SK-N-SH (cell line): ENCODE measurements around the gene ZNF33A. TPM values are rescaled to one million over a fixed set of nuclear protein-coding genes. Genes with fewer than 3 reads are reported as not detected.
"Not testable (repeated sequence)": the region's sequence is repeated elsewhere in the genome, so short reads cannot be mapped to it uniquely, and the experiment has no call there.

ENCODE experiments used
- CTCF ChIA-PET: fragments of 300-600, 350-600 bp; formaldehyde crosslinking; extraction: SDS; loops from one replicate; lab custom pipeline; 2021; lab: Yijun Ruan, JAX
- POLR2A ChIA-PET: fragments of 350-600 bp; sonication (Branson Sonifier 250); formaldehyde crosslinking; extraction: SDS; loops from one replicate; lab custom pipeline; 2020; ENCODE audit warnings: antibody characterized with exemption, inconsistent platforms; lab: Yijun Ruan, JAX
- DNase-seq: peaks from one replicate; pipeline ENCODE4 v3.0.0; 2012
- H2AFZ ChIP-seq: fragments of 200-600 bp; sonication (generic); 2 replicates; pipeline ENCODE4 v1.8.1; 2016; ENCODE audit warnings: antibody characterized with exemption, mild to moderate bottlenecking, low read depth
- H3F3A ChIP-seq: fragments of 200-600 bp; sonication (generic); replicated peaks from 2 replicates; pipeline ENCODE3; 2016; ENCODE audit warnings: antibody characterized with exemption, mild to moderate bottlenecking; ENCODE audit not compliant: insufficient read depth
- H3K27ac ChIP-seq, 2 experiments: fragments of 200-500 bp in 1 of 2; fragments of 200-600 bp in 1 of 2; sonication (Bioruptor generic) in 1 of 2; sonication (generic), shearing (Covaris generic) in 1 of 2; 2 replicates each; pipeline versions ENCODE4 v1.5.1 to v1.6.1; 2014 to 2016; ENCODE audit warnings: low read depth in 2 of 2, inconsistent platforms in 1 of 2, low read length in 1 of 2, mild to moderate bottlenecking in 1 of 2, mixed read lengths in 1 of 2
- H3K27me3 ChIP-seq: fragments of 200-600 bp; sonication (generic), shearing (Covaris generic); 2 replicates; pipeline ENCODE4 v1.6.1; 2016; ENCODE audit warnings: mixed run types; ENCODE audit not compliant: insufficient read depth
- H3K36me3 ChIP-seq, 2 experiments: fragments of 200-500 bp in 1 of 2; fragments of 200-600 bp in 1 of 2; sonication (Bioruptor generic) in 1 of 2; sonication (generic) in 1 of 2; replicated peaks in 1 of 2; 2 replicates each; pipeline versions ENCODE3 to v1.5.1; 2014 to 2016; ENCODE audit warnings: low read length in 1 of 2, mild to moderate bottlenecking in 1 of 2; ENCODE audit not compliant: insufficient read depth in 2 of 2, control insufficient read depth in 1 of 2
- H3K4me1 ChIP-seq, 2 experiments: fragments of 200-500 bp in 1 of 2; fragments of 200-600 bp in 1 of 2; sonication (Bioruptor generic) in 1 of 2; sonication (generic), shearing (Covaris generic) in 1 of 2; 2 replicates each; pipeline versions ENCODE4 v1.5.1 to v1.6.1; 2014 to 2016; ENCODE audit warnings: low read depth in 1 of 2, low read length in 1 of 2, mixed run types in 1 of 2; ENCODE audit not compliant: insufficient read depth in 2 of 2, control insufficient read depth in 1 of 2
- H3K4me2 ChIP-seq: fragments of 200-600 bp; sonication (generic), shearing (Covaris generic); 2 replicates; pipeline ENCODE4 v1.6.1; 2017; ENCODE audit warnings: mixed run types
- H3K4me3 ChIP-seq, 2 experiments: fragments of 200-500 bp in 1 of 2; fragments of 200-600 bp in 1 of 2; sonication (Bioruptor generic) in 1 of 2; sonication (generic), shearing (Covaris generic) in 1 of 2; 2 replicates each; pipeline versions ENCODE4 v1.5.1 to v1.8.1; 2014 to 2016; ENCODE audit warnings: low read depth in 2 of 2, inconsistent platforms in 1 of 2, low read length in 1 of 2, mild to moderate bottlenecking in 1 of 2, mixed read lengths in 1 of 2, moderate library complexity in 1 of 2
- H3K79me2 ChIP-seq: fragments of 200-600 bp; sonication (generic); 2 replicates; pipeline ENCODE4 v1.8.1; 2017; ENCODE audit warnings: mild to moderate bottlenecking; ENCODE audit not compliant: insufficient read depth
- H3K9ac ChIP-seq: fragments of 200-600 bp; sonication (generic); 2 replicates; pipeline ENCODE4 v1.6.1; 2017; ENCODE audit warnings: mixed run types
- H3K9me2 ChIP-seq: fragments of 200-600 bp; sonication (generic); 2 replicates; pipeline ENCODE4 v1.6.1; 2017; ENCODE audit warnings: mixed run types
- H3K9me3 ChIP-seq: fragments of 200-600 bp; sonication (generic); 2 replicates; pipeline ENCODE4 v1.6.1; 2017; ENCODE audit warnings: mixed run types, mild to moderate bottlenecking, moderate library complexity
- H4K20me1 ChIP-seq: fragments of 200-600 bp; sonication (generic); 2 replicates; pipeline ENCODE4 v1.6.1; 2017; ENCODE audit warnings: mild to moderate bottlenecking, mixed run types; ENCODE audit not compliant: insufficient read depth
- CHD2 ChIP-seq: fragments of 150-350 bp; IDR thresholded peaks from 2 replicates; pipeline ENCODE4 v1.6.1; 2018; ENCODE audit warnings: low read length; ENCODE audit not compliant: partially characterized antibody
- EP300 ChIP-seq, 2 experiments: IDR thresholded peaks; 2 replicates each; pipeline versions ENCODE4 v1.4.0 to v1.6.1; 2012; ENCODE audit warnings: borderline replicate concordance in 1 of 2, low read depth in 1 of 2, low read length in 1 of 2
- FOXJ3 ChIP-seq: sonication (generic); formaldehyde crosslinking; IDR thresholded peaks from 2 replicates; pipeline ENCODE4 v1.5.1; 2020; ENCODE audit warnings: mild to moderate bottlenecking, missing genetic modification reagents
- GATA2 ChIP-seq: sonication (generic); formaldehyde crosslinking; IDR thresholded peaks from 2 replicates; pipeline ENCODE4 v1.5.0; 2020; ENCODE audit warnings: mild to moderate bottlenecking, missing genetic modification reagents
- JUND ChIP-seq: IDR thresholded peaks from 2 replicates; pipeline ENCODE4 v1.4.0; 2012
- MXI1 ChIP-seq: IDR thresholded peaks from 2 replicates; pipeline ENCODE4 v1.6.1; 2012; ENCODE audit warnings: mild to moderate bottlenecking, low read depth, low read length, improper control_type of control experiment
- NFIC ChIP-seq: IDR thresholded peaks from 2 replicates; pipeline ENCODE4 v1.4.0; 2012; ENCODE audit warnings: borderline replicate concordance
- RCOR1 ChIP-seq: fragments of 150-350 bp; IDR thresholded peaks from 2 replicates; pipeline ENCODE4 v1.6.1; 2017; ENCODE audit warnings: antibody characterized with exemption, low read length
- RXRA ChIP-seq: IDR thresholded peaks from 2 replicates; pipeline ENCODE4 v1.4.0; 2012; ENCODE audit warnings: low read depth, mild to moderate bottlenecking, borderline replicate concordance
- SIN3A ChIP-seq: IDR thresholded peaks from 2 replicates; pipeline ENCODE4 v1.6.1; 2012; ENCODE audit warnings: low read depth, mild to moderate bottlenecking, low read length, moderate library complexity, borderline replicate concordance
- TAF1 ChIP-seq: IDR thresholded peaks from 2 replicates; pipeline ENCODE4 v1.6.1; 2012; ENCODE audit warnings: low read depth, mild to moderate bottlenecking, low read length, moderate library complexity, borderline replicate concordance
- WGBS: methylation state at CpG from one replicate; pipeline ENCODE4 v1.1.6; 2017; ENCODE audit warnings: low lambda C conversion rate; 5-methylcytosine and 5-hydroxymethylcytosine counted together
- polyA plus RNA-seq, 3 experiments: library from polyadenylated mRNA; depleted of rRNA; stranded (reverse); fragments of >200 nt; gene quantifications; 2 replicates each; pipeline ENCODE4 v1.2.3, GENCODE V29; 2012
- TF ChIP-seq, protein P1 (sequence below): IDR thresholded peaks from 2 replicates; pipeline ENCODE4; 2012
- TF ChIP-seq, protein P2 (sequence below): fragments of 150-350 bp; IDR thresholded peaks from 2 replicates; pipeline ENCODE4 v1.6.1; 2016; ENCODE audit warnings: mild to moderate bottlenecking, low read depth, low read length

Gene ZNF33A
- polyA plus RNA-seq, 1 of the 3 experiments (the other 2 are of a cell fraction): 5.7 TPM

DNA sequence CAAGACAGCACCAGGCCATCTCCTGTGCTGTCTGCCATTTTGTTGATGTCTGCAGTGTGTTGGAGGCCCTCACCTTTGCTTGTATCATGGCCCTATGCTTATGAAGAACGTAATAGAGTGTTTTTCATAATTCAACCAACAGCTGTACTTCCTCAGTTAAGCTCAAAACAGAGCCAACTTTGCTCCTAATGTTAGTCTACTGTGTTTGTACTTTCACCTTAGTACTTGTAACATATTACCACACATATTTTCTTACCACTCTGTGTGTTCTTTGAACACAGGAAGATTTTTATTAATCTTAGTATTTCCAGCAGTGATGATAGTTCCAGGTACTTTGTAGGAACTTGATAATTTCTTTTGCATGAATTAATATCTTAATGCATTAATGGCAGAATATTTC is 5.9 kb downstream of the ZNF33A start:
- H3K9ac ChIP-seq: no peak overlapping the region
- H3K27me3 ChIP-seq: no peaks in the 10 kb centered on the region
- H3K79me2 ChIP-seq: peaks cover 26% of the 10 kb centered on the region
- no peaks in the 10 kb centered on the region for H3F3A ChIP-seq
- no peaks in the 10 kb centered on the region for H4K20me1 ChIP-seq
- H3K4me1 ChIP-seq: peaks cover 0 to 2% of the 10 kb centered on the region in 2 experiments; a peak in 1 of 4 replicates
- DNase-seq: no peak
- H3K9me3 ChIP-seq: 0 out of 2 replicates have a peak, but pooled peaks cover 7% of the 10 kb centered on the region
- no peak for TF ChIP-seq RXRA
- TF ChIP-seq TAF1: no peak
- TF ChIP-seq, protein P1, sequence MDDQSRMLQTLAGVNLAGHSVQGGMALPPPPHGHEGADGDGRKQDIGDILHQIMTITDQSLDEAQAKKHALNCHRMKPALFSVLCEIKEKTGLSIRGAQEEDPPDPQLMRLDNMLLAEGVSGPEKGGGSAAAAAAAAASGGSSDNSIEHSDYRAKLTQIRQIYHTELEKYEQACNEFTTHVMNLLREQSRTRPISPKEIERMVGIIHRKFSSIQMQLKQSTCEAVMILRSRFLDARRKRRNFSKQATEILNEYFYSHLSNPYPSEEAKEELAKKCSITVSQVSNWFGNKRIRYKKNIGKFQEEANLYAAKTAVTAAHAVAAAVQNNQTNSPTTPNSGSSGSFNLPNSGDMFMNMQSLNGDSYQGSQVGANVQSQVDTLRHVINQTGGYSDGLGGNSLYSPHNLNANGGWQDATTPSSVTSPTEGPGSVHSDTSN: no peak
- TF ChIP-seq, protein P2, sequence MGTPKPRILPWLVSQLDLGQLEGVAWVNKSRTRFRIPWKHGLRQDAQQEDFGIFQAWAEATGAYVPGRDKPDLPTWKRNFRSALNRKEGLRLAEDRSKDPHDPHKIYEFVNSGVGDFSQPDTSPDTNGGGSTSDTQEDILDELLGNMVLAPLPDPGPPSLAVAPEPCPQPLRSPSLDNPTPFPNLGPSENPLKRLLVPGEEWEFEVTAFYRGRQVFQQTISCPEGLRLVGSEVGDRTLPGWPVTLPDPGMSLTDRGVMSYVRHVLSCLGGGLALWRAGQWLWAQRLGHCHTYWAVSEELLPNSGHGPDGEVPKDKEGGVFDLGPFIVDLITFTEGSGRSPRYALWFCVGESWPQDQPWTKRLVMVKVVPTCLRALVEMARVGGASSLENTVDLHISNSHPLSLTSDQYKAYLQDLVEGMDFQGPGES: no peak
- TF ChIP-seq JUND: no peak
- TF ChIP-seq SIN3A: no peak
- TF ChIP-seq EP300 (IDR thresholded peaks at IDR 0.05; ENCODE audit: borderline replicate concordance in 1 of 2, low read depth in 1 of 2, low read length in 1 of 2): no peak
- TF ChIP-seq CHD2: no peak
- no peak for TF ChIP-seq NFIC
- TF ChIP-seq GATA2 (CRISPR knock-in tag): no peak
- no peak for TF ChIP-seq MXI1
- TF ChIP-seq RCOR1: no peak
- no peak for TF ChIP-seq FOXJ3 (CRISPR knock-in tag)
- TF ChIP-seq, all 33 proteins: peak for 0
- Histone ChIP-seq H2AFZ (no peak overlapping the region), H3K4me3 (no peak overlapping the region), H3K27ac (no peak overlapping the region), H3K4me2 (no peak overlapping the region), H3K36me3 (peaks cover 43 to 60% of the 10 kb centered on the region in 2 experiments), H3K9me2 (no peaks in the 10 kb centered on the region)
- POLR2A ChIA-PET: no interaction called here
- CTCF ChIA-PET: no interaction called here
- 90% methylated on average over 1 of the region's 1 CpG for WGBS

DNA sequence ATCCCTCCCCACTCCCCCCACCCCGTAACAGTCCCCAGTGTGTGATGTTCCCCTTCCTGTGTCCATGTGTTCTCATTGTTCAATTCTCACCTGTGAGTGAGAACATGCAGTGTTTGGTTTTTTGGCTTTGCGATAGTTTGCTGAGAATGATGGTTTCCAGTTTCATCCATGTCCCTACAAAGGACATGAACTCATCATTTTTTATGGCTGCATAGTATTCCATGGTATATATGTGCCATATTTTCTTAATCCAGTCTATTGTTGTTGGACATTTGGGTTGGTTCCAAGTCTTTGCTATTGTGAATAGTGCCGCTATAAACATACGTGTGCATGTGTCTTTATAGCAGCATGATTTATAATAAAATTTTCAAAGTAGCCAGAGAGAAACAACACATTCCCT is 8.6 kb downstream of the ZNF33A start:
- H3K4me3 ChIP-seq, H3K9me3 ChIP-seq, DNase-seq, H4K20me1 ChIP-seq, H3K79me2 ChIP-seq, H2AFZ ChIP-seq, POLR2A ChIA-PET, H3F3A ChIP-seq, H3K4me1 ChIP-seq, H3K27me3 ChIP-seq, H3K9me2 ChIP-seq, CTCF ChIA-PET, H3K9ac ChIP-seq, H3K27ac ChIP-seq, H3K4me2 ChIP-seq: not testable (repeated sequence)
- 83% methylated on average over 4 of the region's 4 CpGs for WGBS
- peaks cover 53 to 63% of the 10 kb centered on the region in 2 experiments for H3K36me3 ChIP-seq
